ENCODE data around the gene ITPRIP. TPM values are rescaled to one million over a fixed set of nuclear protein-coding genes. Genes with fewer than 3 reads are reported as not detected.
A peak's percentile ranks its signal among the peaks of the same experiment; 100 is the strongest.

The ITPRIP gene
- total RNA-seq, 1 donor from 2014 or later = 34.8 TPM

- no peak for TF ChIP-seq CTCF (IDR thresholded peaks at IDR 0.05; ENCODE audit: insufficient read depth, low read length, poor library complexity, severe bottlenecking)
- Histone ChIP-seq H3K36me3 (ENCODE audit: control insufficient read depth, insufficient read depth, low read length) (no peaks in the 10 kb centered on the region), H3K27me3 (ENCODE audit: control insufficient read depth, insufficient read depth, low read length) (peaks cover 2% of the 10 kb centered on the region), H3K4me3 (ENCODE audit: low read depth, low read length) (no peak overlapping the region)
- DNase-seq (ENCODE audit: low read depth) = no peak
Measured at GRCh38 chr10:104351061-104351702, 12.9 kb upstream of the ITPRIP start.

- TF ChIP-seq CTCF (IDR thresholded peaks at IDR 0.05; ENCODE audit: insufficient read depth, low read length, poor library complexity, severe bottlenecking) = peak; percentile 56
- Histone ChIP-seq H3K4me3 (ENCODE audit: low read depth, low read length) (no peak overlapping the region), H3K27me3 (ENCODE audit: control insufficient read depth, insufficient read depth, low read length) (peaks cover 2% of the 10 kb centered on the region), H3K36me3 (ENCODE audit: control insufficient read depth, insufficient read depth, low read length) (no peaks in the 10 kb centered on the region)
- no peak for DNase-seq (ENCODE audit: low read depth)
Measured at GRCh38 chr10:104350127-104350635, 11.9 kb upstream of the ITPRIP start.

GRCh38 chr10:104349623-104350126 is 11.4 kb upstream of the ITPRIP start:
- TF ChIP-seq CTCF (IDR thresholded peaks at IDR 0.05; ENCODE audit: insufficient read depth, low read length, poor library complexity, severe bottlenecking) = no peak
- Histone ChIP-seq H3K4me3 (ENCODE audit: low read depth, low read length) (no peak overlapping the region), H3K36me3 (ENCODE audit: control insufficient read depth, insufficient read depth, low read length) (no peaks in the 10 kb centered on the region), H3K27me3 (ENCODE audit: control insufficient read depth, insufficient read depth, low read length) (no peaks in the 10 kb centered on the region)
- no peak for DNase-seq (ENCODE audit: low read depth)

GRCh38 chr10:104348601-104349000 is 10.3 kb upstream of the ITPRIP start:
- Histone ChIP-seq H3K4me3 (ENCODE audit: low read depth, low read length) (no peak overlapping the region), H3K27me3 (ENCODE audit: control insufficient read depth, insufficient read depth, low read length) (no peaks in the 10 kb centered on the region), H3K36me3 (ENCODE audit: control insufficient read depth, insufficient read depth, low read length) (no peaks in the 10 kb centered on the region)
- DNase-seq (ENCODE audit: low read depth) = no peak
- TF ChIP-seq CTCF (IDR thresholded peaks at IDR 0.05; ENCODE audit: insufficient read depth, low read length, poor library complexity, severe bottlenecking) = no peak

GRCh38 chr10:104347295-104348045 is 9.2 kb upstream of the ITPRIP start:
- DNase-seq (ENCODE audit: low read depth) = no peak
- Histone ChIP-seq H3K27me3 (ENCODE audit: control insufficient read depth, insufficient read depth, low read length) (no peaks in the 10 kb centered on the region), H3K36me3 (ENCODE audit: control insufficient read depth, insufficient read depth, low read length) (no peaks in the 10 kb centered on the region), H3K4me3 (ENCODE audit: low read depth, low read length) (no peak overlapping the region)
- TF ChIP-seq CTCF (IDR thresholded peaks at IDR 0.05; ENCODE audit: insufficient read depth, low read length, poor library complexity, severe bottlenecking) = no peak

Measured in kidney epithelial cell (primary cell).